SK-N-SH (cell line): Measurements from ENCODE around the gene ATP11A. TPM values are rescaled to one million over a fixed set of nuclear protein-coding genes. Genes with fewer than 3 reads are reported as not detected.

Source experiments
- CTCF ChIA-PET: fragments of 300-600, 350-600 bp; formaldehyde crosslinking; extraction: SDS; loops from one replicate; lab custom pipeline; 2021; lab: Yijun Ruan, JAX
- POLR2A ChIA-PET: fragments of 350-600 bp; sonication (Branson Sonifier 250); formaldehyde crosslinking; extraction: SDS; loops from one replicate; lab custom pipeline; 2020; ENCODE audit warnings: antibody characterized with exemption, inconsistent platforms; lab: Yijun Ruan, JAX
- DNase-seq: peaks from one replicate; pipeline ENCODE4 v3.0.0; 2012
- H2AFZ ChIP-seq: fragments of 200-600 bp; sonication (generic); 2 replicates; pipeline ENCODE4 v1.8.1; 2016; ENCODE audit warnings: antibody characterized with exemption, mild to moderate bottlenecking, low read depth
- H3F3A ChIP-seq: fragments of 200-600 bp; sonication (generic); replicated peaks from 2 replicates; pipeline ENCODE3; 2016; ENCODE audit warnings: antibody characterized with exemption, mild to moderate bottlenecking; ENCODE audit not compliant: insufficient read depth
- H3K27ac ChIP-seq, 2 experiments: fragments of 200-500 bp in 1 of 2; fragments of 200-600 bp in 1 of 2; sonication (Bioruptor generic) in 1 of 2; sonication (generic), shearing (Covaris generic) in 1 of 2; 2 replicates each; pipeline versions ENCODE4 v1.5.1 to v1.6.1; 2014 to 2016; ENCODE audit warnings: low read depth in 2 of 2, inconsistent platforms in 1 of 2, low read length in 1 of 2, mild to moderate bottlenecking in 1 of 2, mixed read lengths in 1 of 2
- H3K27me3 ChIP-seq: fragments of 200-600 bp; sonication (generic), shearing (Covaris generic); 2 replicates; pipeline ENCODE4 v1.6.1; 2016; ENCODE audit warnings: mixed run types; ENCODE audit not compliant: insufficient read depth
- H3K36me3 ChIP-seq, 2 experiments: fragments of 200-500 bp in 1 of 2; fragments of 200-600 bp in 1 of 2; sonication (Bioruptor generic) in 1 of 2; sonication (generic) in 1 of 2; replicated peaks in 1 of 2; 2 replicates each; pipeline versions ENCODE3 to v1.5.1; 2014 to 2016; ENCODE audit warnings: low read length in 1 of 2, mild to moderate bottlenecking in 1 of 2; ENCODE audit not compliant: insufficient read depth in 2 of 2, control insufficient read depth in 1 of 2
- H3K4me1 ChIP-seq, 2 experiments: fragments of 200-500 bp in 1 of 2; fragments of 200-600 bp in 1 of 2; sonication (Bioruptor generic) in 1 of 2; sonication (generic), shearing (Covaris generic) in 1 of 2; 2 replicates each; pipeline versions ENCODE4 v1.5.1 to v1.6.1; 2014 to 2016; ENCODE audit warnings: low read depth in 1 of 2, low read length in 1 of 2, mixed run types in 1 of 2; ENCODE audit not compliant: insufficient read depth in 2 of 2, control insufficient read depth in 1 of 2
- H3K4me2 ChIP-seq: fragments of 200-600 bp; sonication (generic), shearing (Covaris generic); 2 replicates; pipeline ENCODE4 v1.6.1; 2017; ENCODE audit warnings: mixed run types
- H3K4me3 ChIP-seq, 2 experiments: fragments of 200-500 bp in 1 of 2; fragments of 200-600 bp in 1 of 2; sonication (Bioruptor generic) in 1 of 2; sonication (generic), shearing (Covaris generic) in 1 of 2; 2 replicates each; pipeline versions ENCODE4 v1.5.1 to v1.8.1; 2014 to 2016; ENCODE audit warnings: low read depth in 2 of 2, inconsistent platforms in 1 of 2, low read length in 1 of 2, mild to moderate bottlenecking in 1 of 2, mixed read lengths in 1 of 2, moderate library complexity in 1 of 2
- H3K79me2 ChIP-seq: fragments of 200-600 bp; sonication (generic); 2 replicates; pipeline ENCODE4 v1.8.1; 2017; ENCODE audit warnings: mild to moderate bottlenecking; ENCODE audit not compliant: insufficient read depth
- H3K9ac ChIP-seq: fragments of 200-600 bp; sonication (generic); 2 replicates; pipeline ENCODE4 v1.6.1; 2017; ENCODE audit warnings: mixed run types
- H3K9me2 ChIP-seq: fragments of 200-600 bp; sonication (generic); 2 replicates; pipeline ENCODE4 v1.6.1; 2017; ENCODE audit warnings: mixed run types
- H3K9me3 ChIP-seq: fragments of 200-600 bp; sonication (generic); 2 replicates; pipeline ENCODE4 v1.6.1; 2017; ENCODE audit warnings: mixed run types, mild to moderate bottlenecking, moderate library complexity
- H4K20me1 ChIP-seq: fragments of 200-600 bp; sonication (generic); 2 replicates; pipeline ENCODE4 v1.6.1; 2017; ENCODE audit warnings: mild to moderate bottlenecking, mixed run types; ENCODE audit not compliant: insufficient read depth
- JUND ChIP-seq: IDR thresholded peaks from 2 replicates; pipeline ENCODE4 v1.4.0; 2012
- MXI1 ChIP-seq: IDR thresholded peaks from 2 replicates; pipeline ENCODE4 v1.6.1; 2012; ENCODE audit warnings: mild to moderate bottlenecking, low read depth, low read length, improper control_type of control experiment
- NFIC ChIP-seq: IDR thresholded peaks from 2 replicates; pipeline ENCODE4 v1.4.0; 2012; ENCODE audit warnings: borderline replicate concordance
- NRF1 ChIP-seq: IDR thresholded peaks from 2 replicates; pipeline ENCODE4 v1.6.1; 2012; ENCODE audit warnings: low read depth, mild to moderate bottlenecking, low read length
- RAD21 ChIP-seq: IDR thresholded peaks from 2 replicates; pipeline ENCODE4 v1.6.1; 2012; ENCODE audit warnings: mild to moderate bottlenecking, low read length
- SIN3A ChIP-seq: IDR thresholded peaks from 2 replicates; pipeline ENCODE4 v1.6.1; 2012; ENCODE audit warnings: low read depth, mild to moderate bottlenecking, low read length, moderate library complexity, borderline replicate concordance
- TEAD4 ChIP-seq: IDR thresholded peaks from 2 replicates; pipeline ENCODE4 v1.4.0; 2012; ENCODE audit warnings: mild to moderate bottlenecking, borderline replicate concordance; ENCODE audit not compliant: insufficient read depth
- WGBS: methylation state at CpG from one replicate; pipeline ENCODE4 v1.1.6; 2017; ENCODE audit warnings: low lambda C conversion rate; 5-methylcytosine and 5-hydroxymethylcytosine counted together
- polyA plus RNA-seq, 3 experiments: library from polyadenylated mRNA; depleted of rRNA; stranded (reverse); fragments of >200 nt; gene quantifications; 2 replicates each; pipeline ENCODE4 v1.2.3, GENCODE V29; 2012
- TF ChIP-seq, protein P1 (sequence below): IDR thresholded peaks from 2 replicates; pipeline ENCODE4 v1.4.0; 2012; ENCODE audit warnings: low read depth, borderline replicate concordance
- TF ChIP-seq, protein P2 (sequence below): fragments of 200-600 bp; sonication (generic); IDR thresholded peaks from 2 replicates; pipeline ENCODE4 v1.6.1; 2017; ENCODE audit warnings: antibody characterized with exemption, mild to moderate bottlenecking, moderate library complexity
- TF ChIP-seq, protein P3 (sequence below): fragments of 150-350 bp; IDR thresholded peaks from 2 replicates; pipeline ENCODE4 v1.6.1; 2016; ENCODE audit warnings: mild to moderate bottlenecking, low read depth, low read length
- TF ChIP-seq, protein P4 (sequence below): IDR thresholded peaks from 2 replicates; pipeline ENCODE4 v1.4.0; 2012; ENCODE audit warnings: low read depth
- TF ChIP-seq, protein P5 (sequence below): IDR thresholded peaks from 2 replicates; pipeline ENCODE4 v1.4.0; 2012; ENCODE audit warnings: low read depth, borderline replicate concordance

Gene ATP11A
- polyA plus RNA-seq, 1 of the 3 experiments (the other 2 are of a cell fraction) = 4.1 TPM

DNA sequence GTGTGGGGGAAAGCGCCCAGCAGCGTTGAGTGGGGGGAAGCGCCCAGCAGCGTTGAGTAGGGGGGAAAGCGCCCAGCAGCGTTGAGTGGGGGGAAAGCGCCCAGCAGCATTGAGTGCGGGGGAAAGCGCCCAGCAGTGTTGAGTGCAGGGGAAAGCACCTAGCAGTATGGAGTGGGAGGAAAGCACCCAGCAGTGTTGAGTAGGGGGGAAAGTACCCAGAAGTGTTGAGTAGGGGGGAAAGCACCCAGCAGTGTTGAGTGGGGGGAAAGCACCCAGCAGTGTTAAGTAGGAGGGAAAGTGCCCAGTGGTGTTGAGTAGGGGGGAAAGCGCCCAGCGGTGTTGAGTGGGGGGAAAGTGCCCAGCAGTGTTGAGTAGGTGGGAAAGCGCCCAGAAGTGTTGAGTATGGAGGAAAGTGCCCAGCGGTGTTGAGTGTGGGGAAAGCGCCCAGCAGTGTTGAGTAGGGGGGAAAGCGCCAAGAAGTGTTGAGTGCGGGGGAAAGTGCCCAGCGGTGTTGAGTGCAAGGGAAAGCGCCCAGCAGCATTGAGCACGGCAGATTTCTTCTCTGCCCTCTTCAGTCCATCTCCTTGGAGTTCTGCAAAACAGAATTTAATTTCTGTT lies 138.4 kb downstream of the ATP11A start:
- H3K36me3 ChIP-seq = peaks cover 0 to 40% of the 10 kb centered on the region in 2 experiments
- ChIA-PET CTCF (no interaction called here), POLR2A (no interaction called here)
- no peak for DNase-seq
- H3F3A ChIP-seq = no peaks in the 10 kb centered on the region
- no peaks in the 10 kb centered on the region for H4K20me1 ChIP-seq
- H3K9ac ChIP-seq = no peak overlapping the region
- no peak overlapping the region for H3K4me2 ChIP-seq
- no peak overlapping the region for H3K4me3 ChIP-seq
- H3K4me1 ChIP-seq = no peaks in the 10 kb centered on the region
- no peak overlapping the region for H2AFZ ChIP-seq
- no peaks in the 10 kb centered on the region for H3K9me3 ChIP-seq
- H3K79me2 ChIP-seq = no peaks in the 10 kb centered on the region
- H3K27me3 ChIP-seq = no peaks in the 10 kb centered on the region
- H3K9me2 ChIP-seq = no peaks in the 10 kb centered on the region
- no peak overlapping the region for H3K27ac ChIP-seq
- TF ChIP-seq NRF1 (no peak), RAD21 (no peak), TEAD4 (no peak), SIN3A (no peak), MXI1 (no peak), NFIC (no peak), JUND (no peak)
- TF ChIP-seq, protein P1, sequence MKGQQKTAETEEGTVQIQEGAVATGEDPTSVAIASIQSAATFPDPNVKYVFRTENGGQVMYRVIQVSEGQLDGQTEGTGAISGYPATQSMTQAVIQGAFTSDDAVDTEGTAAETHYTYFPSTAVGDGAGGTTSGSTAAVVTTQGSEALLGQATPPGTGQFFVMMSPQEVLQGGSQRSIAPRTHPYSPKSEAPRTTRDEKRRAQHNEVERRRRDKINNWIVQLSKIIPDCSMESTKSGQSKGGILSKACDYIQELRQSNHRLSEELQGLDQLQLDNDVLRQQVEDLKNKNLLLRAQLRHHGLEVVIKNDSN = no peak
- TF ChIP-seq, protein P2, sequence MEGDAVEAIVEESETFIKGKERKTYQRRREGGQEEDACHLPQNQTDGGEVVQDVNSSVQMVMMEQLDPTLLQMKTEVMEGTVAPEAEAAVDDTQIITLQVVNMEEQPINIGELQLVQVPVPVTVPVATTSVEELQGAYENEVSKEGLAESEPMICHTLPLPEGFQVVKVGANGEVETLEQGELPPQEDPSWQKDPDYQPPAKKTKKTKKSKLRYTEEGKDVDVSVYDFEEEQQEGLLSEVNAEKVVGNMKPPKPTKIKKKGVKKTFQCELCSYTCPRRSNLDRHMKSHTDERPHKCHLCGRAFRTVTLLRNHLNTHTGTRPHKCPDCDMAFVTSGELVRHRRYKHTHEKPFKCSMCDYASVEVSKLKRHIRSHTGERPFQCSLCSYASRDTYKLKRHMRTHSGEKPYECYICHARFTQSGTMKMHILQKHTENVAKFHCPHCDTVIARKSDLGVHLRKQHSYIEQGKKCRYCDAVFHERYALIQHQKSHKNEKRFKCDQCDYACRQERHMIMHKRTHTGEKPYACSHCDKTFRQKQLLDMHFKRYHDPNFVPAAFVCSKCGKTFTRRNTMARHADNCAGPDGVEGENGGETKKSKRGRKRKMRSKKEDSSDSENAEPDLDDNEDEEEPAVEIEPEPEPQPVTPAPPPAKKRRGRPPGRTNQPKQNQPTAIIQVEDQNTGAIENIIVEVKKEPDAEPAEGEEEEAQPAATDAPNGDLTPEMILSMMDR = no peak
- TF ChIP-seq, protein P3, sequence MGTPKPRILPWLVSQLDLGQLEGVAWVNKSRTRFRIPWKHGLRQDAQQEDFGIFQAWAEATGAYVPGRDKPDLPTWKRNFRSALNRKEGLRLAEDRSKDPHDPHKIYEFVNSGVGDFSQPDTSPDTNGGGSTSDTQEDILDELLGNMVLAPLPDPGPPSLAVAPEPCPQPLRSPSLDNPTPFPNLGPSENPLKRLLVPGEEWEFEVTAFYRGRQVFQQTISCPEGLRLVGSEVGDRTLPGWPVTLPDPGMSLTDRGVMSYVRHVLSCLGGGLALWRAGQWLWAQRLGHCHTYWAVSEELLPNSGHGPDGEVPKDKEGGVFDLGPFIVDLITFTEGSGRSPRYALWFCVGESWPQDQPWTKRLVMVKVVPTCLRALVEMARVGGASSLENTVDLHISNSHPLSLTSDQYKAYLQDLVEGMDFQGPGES = no peak
- TF ChIP-seq, protein P4, sequence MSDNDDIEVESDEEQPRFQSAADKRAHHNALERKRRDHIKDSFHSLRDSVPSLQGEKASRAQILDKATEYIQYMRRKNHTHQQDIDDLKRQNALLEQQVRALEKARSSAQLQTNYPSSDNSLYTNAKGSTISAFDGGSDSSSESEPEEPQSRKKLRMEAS = no peak
- TF ChIP-seq, protein P5, sequence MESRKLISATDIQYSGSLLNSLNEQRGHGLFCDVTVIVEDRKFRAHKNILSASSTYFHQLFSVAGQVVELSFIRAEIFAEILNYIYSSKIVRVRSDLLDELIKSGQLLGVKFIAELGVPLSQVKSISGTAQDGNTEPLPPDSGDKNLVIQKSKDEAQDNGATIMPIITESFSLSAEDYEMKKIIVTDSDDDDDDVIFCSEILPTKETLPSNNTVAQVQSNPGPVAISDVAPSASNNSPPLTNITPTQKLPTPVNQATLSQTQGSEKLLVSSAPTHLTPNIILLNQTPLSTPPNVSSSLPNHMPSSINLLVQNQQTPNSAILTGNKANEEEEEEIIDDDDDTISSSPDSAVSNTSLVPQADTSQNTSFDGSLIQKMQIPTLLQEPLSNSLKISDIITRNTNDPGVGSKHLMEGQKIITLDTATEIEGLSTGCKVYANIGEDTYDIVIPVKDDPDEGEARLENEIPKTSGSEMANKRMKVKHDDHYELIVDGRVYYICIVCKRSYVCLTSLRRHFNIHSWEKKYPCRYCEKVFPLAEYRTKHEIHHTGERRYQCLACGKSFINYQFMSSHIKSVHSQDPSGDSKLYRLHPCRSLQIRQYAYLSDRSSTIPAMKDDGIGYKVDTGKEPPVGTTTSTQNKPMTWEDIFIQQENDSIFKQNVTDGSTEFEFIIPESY = no peak
- 98% methylated on average over 19 of the region's 19 CpGs for WGBS
